Effector memory CD4-positive, alpha-beta T cell (primary cell): ENCODE results near the gene TMEM140.
"Not testable (repeated sequence)": the region's sequence is repeated elsewhere in the genome, so short reads cannot be mapped to it uniquely, and the experiment has no call there.

Experiments
- DNase-seq, 3 donors: peaks; one replicate each; pipeline ENCODE4 v3.0.0-alpha.2; 2020
- H3K27ac ChIP-seq: 2 replicates; pipeline ENCODE4 v1.7.0; 2013; ENCODE audit warnings: mild to moderate bottlenecking, low read length, moderate library complexity; ENCODE audit not compliant: insufficient read depth, poor library complexity, severe bottlenecking
- H3K27me3 ChIP-seq: replicated peaks from 2 replicates; pipeline ENCODE4 v1.7.0; 2013; ENCODE audit warnings: mild to moderate bottlenecking, low read length; ENCODE audit not compliant: insufficient read depth, control insufficient read depth, poor library complexity, severe bottlenecking
- H3K36me3 ChIP-seq: 2 replicates; pipeline ENCODE4 v1.7.0; 2013; ENCODE audit warnings: mild to moderate bottlenecking, low read length, moderate library complexity; ENCODE audit not compliant: control insufficient read depth, insufficient read depth
- H3K4me1 ChIP-seq: 2 replicates; pipeline ENCODE4 v1.7.0; 2013; ENCODE audit warnings: low read length, mild to moderate bottlenecking; ENCODE audit not compliant: control insufficient read depth, insufficient read depth, poor library complexity, severe bottlenecking
- H3K4me3 ChIP-seq: 2 replicates; pipeline ENCODE4 v1.7.0; 2013; ENCODE audit warnings: low read length, low read depth, mild to moderate bottlenecking; ENCODE audit not compliant: insufficient read depth, poor library complexity, severe bottlenecking
- H3K9me3 ChIP-seq: 2 replicates; pipeline ENCODE4 v1.7.0; 2013; ENCODE audit warnings: mild to moderate bottlenecking, low read length, moderate library complexity; ENCODE audit not compliant: control insufficient read depth

TMEM140 gene

GRCh38 chr7:135211179-135211945, 63.5 kb downstream of the TMEM140 start, which contains the start of gene WDR91:
TSS of gene WDR91 (minus strand) at chr7:135211526. CDS start at chr7:135211502, 24 bp downstream.
- H3K27me3 ChIP-seq = no peaks in the 10 kb centered on the region
- peak within 1 kb of the TSS; percentile 100 for H3K4me3 ChIP-seq
- H3K9me3 ChIP-seq = no peaks in the 10 kb centered on the region
- peak; percentile 94 to 98 (median 96) for DNase-seq
- peaks cover 7% of the 10 kb centered on the region for H3K4me1 ChIP-seq
- H3K27ac ChIP-seq = peak within 1 kb of the TSS; percentile 88
- no peaks in the 10 kb centered on the region for H3K36me3 ChIP-seq

GRCh38 chr7:135211946-135212685, 64.2 kb downstream of the TMEM140 start:
- not testable (repeated sequence) for H3K9me3 ChIP-seq, DNase-seq, H3K27me3 ChIP-seq, H3K36me3 ChIP-seq, H3K4me1 ChIP-seq
- H3K4me3 ChIP-seq = peak overlapping the region; percentile 100
- H3K27ac ChIP-seq = peak overlapping the region; percentile 64

DNA sequence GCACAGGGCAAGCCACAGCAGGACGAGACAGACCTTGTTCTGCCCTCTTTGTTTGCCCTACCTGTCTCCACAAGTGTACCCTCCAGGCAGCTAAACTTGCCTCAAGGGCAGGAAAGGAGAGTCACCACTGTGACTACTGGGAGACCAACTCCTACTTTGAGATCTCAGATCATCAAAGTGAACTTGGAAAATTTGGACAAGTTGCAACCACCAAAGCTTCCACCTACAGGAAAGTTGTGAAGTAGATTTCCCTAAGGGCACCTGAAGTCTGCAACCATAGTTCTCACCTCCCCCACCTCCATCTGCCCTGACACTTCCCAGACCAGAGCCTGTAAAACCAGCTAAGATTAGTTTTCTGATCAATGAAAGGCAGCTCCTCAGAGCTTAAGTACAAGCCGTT, 66.0 kb downstream of the TMEM140 start:
- Histone ChIP-seq H3K27ac (no peak overlapping the region), H3K4me1 (peaks cover 7% of the 10 kb centered on the region), H3K27me3 (no peaks in the 10 kb centered on the region), H3K9me3 (no peaks in the 10 kb centered on the region), H3K4me3 (no peak overlapping the region), H3K36me3 (no peaks in the 10 kb centered on the region)
- no peak for DNase-seq

GRCh38 chr7:135215180-135215579, 67.3 kb downstream of the TMEM140 start:
- DNase-seq = no peak
- H3K4me1 ChIP-seq = peaks cover 7% of the 10 kb centered on the region
- no peak overlapping the region for H3K4me3 ChIP-seq
- no peaks in the 10 kb centered on the region for H3K9me3 ChIP-seq
- H3K36me3 ChIP-seq = no peaks in the 10 kb centered on the region
- no peaks in the 10 kb centered on the region for H3K27me3 ChIP-seq
- no peak overlapping the region for H3K27ac ChIP-seq

GRCh38 chr7:135215698-135216097, 67.8 kb downstream of the TMEM140 start:
- H3K4me3 ChIP-seq = no peak overlapping the region
- DNase-seq = no peak
- H3K27me3 ChIP-seq = no peaks in the 10 kb centered on the region
- no peaks in the 10 kb centered on the region for H3K9me3 ChIP-seq
- H3K27ac ChIP-seq = no peak overlapping the region
- H3K36me3 ChIP-seq = no peaks in the 10 kb centered on the region
- peaks cover 2% of the 10 kb centered on the region for H3K4me1 ChIP-seq
